SJCRH30 (cell line): ENCODE measurements around the gene FLNC. TPM values are rescaled to one million over a fixed set of nuclear protein-coding genes. Genes with fewer than 3 reads are reported as not detected.

ENCODE experiments used
- DNase-seq, 2 experiments: peaks; one replicate each; pipeline ENCODE4 v3.0.0-alpha.2; 2015 to 2020
- H3K27ac ChIP-seq: fragments of 250-450 bp; sonication (Bioruptor Pico); 2 replicates; pipeline ENCODE4 v1.5.1; 2020; ENCODE audit warnings: mild to moderate bottlenecking, moderate library complexity
- H3K27me3 ChIP-seq: fragments of 250-450 bp; sonication (Bioruptor Pico); 2 replicates; pipeline ENCODE4 v1.5.1; 2020; ENCODE audit warnings: mild to moderate bottlenecking, moderate library complexity
- H3K36me3 ChIP-seq: fragments of 250-450 bp; sonication (Bioruptor Pico); 2 replicates; pipeline ENCODE4 v1.5.1; 2020; ENCODE audit warnings: mild to moderate bottlenecking, moderate library complexity
- H3K4me1 ChIP-seq: fragments of 250-450 bp; sonication (Bioruptor Pico); 2 replicates; pipeline ENCODE4 v1.5.1; 2020; ENCODE audit warnings: mild to moderate bottlenecking, moderate library complexity
- H3K4me3 ChIP-seq: fragments of 250-450 bp; sonication (Bioruptor Pico); 2 replicates; pipeline ENCODE4 v1.5.1; 2020; ENCODE audit warnings: mild to moderate bottlenecking, moderate library complexity
- H3K9me3 ChIP-seq: fragments of 250-450 bp; sonication (Bioruptor Pico); replicated peaks from 2 replicates; pipeline ENCODE4 v1.5.1; 2020; ENCODE audit warnings: mild to moderate bottlenecking, moderate library complexity
- total RNA-seq: library from RNA; depleted of rRNA; stranded (reverse); fragments of >200 nt; shearing (Covaris generic); gene quantifications from 2 replicates; pipeline ENCODE4 v1.2.3, GENCODE V29; 2014

FLNC gene
- total RNA-seq, 1 experiment from 2014 or later: 158 TPM

- no peaks in the 10 kb centered on the region; the same call in 1 of the 2 replicates for H3K27me3 ChIP-seq
- no peak overlapping the region for H3K27ac ChIP-seq
- H3K9me3 ChIP-seq: no peaks in the 10 kb centered on the region
- no peak overlapping the region for H3K4me3 ChIP-seq
- H3K36me3 ChIP-seq: no peaks in the 10 kb centered on the region
- no peak for DNase-seq
- H3K4me1 ChIP-seq: no peaks in the 10 kb centered on the region
Observed at GRCh38 chr7:128876978-128877755, 47.0 kb downstream of the FLNC start.

GRCh38 chr7:128877756-128878120 is 47.5 kb downstream of the FLNC start:
- Histone ChIP-seq H3K9me3 (no peaks in the 10 kb centered on the region), H3K27me3 (no peaks in the 10 kb centered on the region; the same call in 1 of the 2 replicates), H3K36me3 (no peaks in the 10 kb centered on the region), H3K27ac (no peak overlapping the region), H3K4me3 (no peak overlapping the region), H3K4me1 (no peaks in the 10 kb centered on the region)
- no peak for DNase-seq

GRCh38 chr7:128878226-128879105 is 48.3 kb downstream of the FLNC start:
- H3K4me1 ChIP-seq: no peaks in the 10 kb centered on the region
- no peak for DNase-seq
- H3K27me3 ChIP-seq: no peaks in the 10 kb centered on the region; the same call in 1 of the 2 replicates
- no peak overlapping the region for H3K4me3 ChIP-seq
- H3K9me3 ChIP-seq: no peaks in the 10 kb centered on the region
- no peak overlapping the region for H3K27ac ChIP-seq
- H3K36me3 ChIP-seq: no peaks in the 10 kb centered on the region

GRCh38 chr7:128879461-128879938 is 49.3 kb downstream of the FLNC start:
- no peaks in the 10 kb centered on the region for H3K9me3 ChIP-seq
- H3K36me3 ChIP-seq: no peaks in the 10 kb centered on the region
- no peaks in the 10 kb centered on the region; the same call in 1 of the 2 replicates for H3K27me3 ChIP-seq
- no peak overlapping the region for H3K27ac ChIP-seq
- H3K4me3 ChIP-seq: 0 out of 2 replicates have a peak overlapping the region, but pooled peaks have one; percentile 4
- H3K4me1 ChIP-seq: no peaks in the 10 kb centered on the region
- DNase-seq: no peak

GRCh38 chr7:128879939-128880746 is 49.9 kb downstream of the FLNC start:
- Histone ChIP-seq H3K4me3 (0 out of 2 replicates have a peak overlapping the region, but pooled peaks have one; percentile 4), H3K4me1 (no peaks in the 10 kb centered on the region), H3K27ac (no peak overlapping the region), H3K36me3 (no peaks in the 10 kb centered on the region), H3K27me3 (no peaks in the 10 kb centered on the region; the same call in 1 of the 2 replicates), H3K9me3 (no peaks in the 10 kb centered on the region)
- DNase-seq: peak; percentile 79 to 87

- no peak for DNase-seq
- H3K27ac ChIP-seq: no peak overlapping the region
- H3K4me1 ChIP-seq: no peaks in the 10 kb centered on the region
- no peak overlapping the region for H3K4me3 ChIP-seq
- H3K27me3 ChIP-seq: no peaks in the 10 kb centered on the region; the same call in 1 of the 2 replicates
- no peaks in the 10 kb centered on the region for H3K36me3 ChIP-seq
- H3K9me3 ChIP-seq: no peaks in the 10 kb centered on the region
Observed at GRCh38 chr7:128880791-128881457, 50.7 kb downstream of the FLNC start.

GRCh38 chr7:128881458-128882125 is 51.4 kb downstream of the FLNC start:
- Histone ChIP-seq H3K9me3 (no peaks in the 10 kb centered on the region), H3K27ac (no peak overlapping the region), H3K36me3 (no peaks in the 10 kb centered on the region), H3K4me1 (no peaks in the 10 kb centered on the region), H3K4me3 (no peak overlapping the region), H3K27me3 (no peaks in the 10 kb centered on the region)
- no peak for DNase-seq

GRCh38 chr7:128882134-128882533 is 51.9 kb downstream of the FLNC start:
- DNase-seq: no peak
- Histone ChIP-seq H3K27me3 (no peaks in the 10 kb centered on the region), H3K9me3 (no peaks in the 10 kb centered on the region), H3K36me3 (no peaks in the 10 kb centered on the region), H3K27ac (no peak overlapping the region), H3K4me3 (no peak overlapping the region), H3K4me1 (no peaks in the 10 kb centered on the region)

GRCh38 chr7:128883622-128884448 is 53.6 kb downstream of the FLNC start:
- DNase-seq: peak; percentile 84 to 93
- H3K27me3 ChIP-seq: no peaks in the 10 kb centered on the region; the same call in 1 of the 2 replicates
- no peaks in the 10 kb centered on the region for H3K9me3 ChIP-seq

GRCh38 chr7:128884561-128885369 is 54.6 kb downstream of the FLNC start:
- H3K27ac ChIP-seq: no peak overlapping the region
- no peaks in the 10 kb centered on the region for H3K9me3 ChIP-seq
- H3K4me3 ChIP-seq: no peak overlapping the region
- no peaks in the 10 kb centered on the region for H3K4me1 ChIP-seq
- peaks cover 6% of the 10 kb centered on the region; the same call in 1 of the 2 replicates for H3K27me3 ChIP-seq
- no peaks in the 10 kb centered on the region for H3K36me3 ChIP-seq
- no peak for DNase-seq

More at GRCh38 chr7:128883622-128884448, 53.6 kb downstream of the FLNC start:
- Histone ChIP-seq H3K36me3 (no peaks in the 10 kb centered on the region), H3K4me1 (no peaks in the 10 kb centered on the region), H3K4me3 (peak overlapping the region; percentile 52), H3K27ac (no peak overlapping the region)

GRCh38 chr7:128885370-128886187 is 55.4 kb downstream of the FLNC start:
- Histone ChIP-seq H3K9me3 (no peaks in the 10 kb centered on the region), H3K4me1 (no peaks in the 10 kb centered on the region), H3K36me3 (no peaks in the 10 kb centered on the region), H3K27me3 (peaks cover 6% of the 10 kb centered on the region; the same call in 1 of the 2 replicates), H3K4me3 (no peak overlapping the region), H3K27ac (no peak overlapping the region)
- DNase-seq: no peak
